Measurements from ENCODE around the gene LARGE2.

LARGE2 gene

GRCh38 chr11:45929486-45930030 is 7.1 kb downstream of the LARGE2 start:
- peak; percentile 24 for ATAC-seq
- DNase-seq, result no peak
- Mint-ChIP-seq H3K27me3 (peaks cover 3% of the 10 kb centered on the region), H3K4me1 (peaks cover 44% of the 10 kb centered on the region), H3K27ac (peak overlapping the region in 1 of 2 donors; percentile 37), H3K9me3 (no peaks in the 10 kb centered on the region), H3K4me3 (no peak overlapping the region)

- ATAC-seq (peak; percentile 65), DNase-seq (no peak)
- Mint-ChIP-seq H3K4me1 (peaks cover 43% of the 10 kb centered on the region), H3K9me3 (no peaks in the 10 kb centered on the region), H3K27me3 (no peaks in the 10 kb centered on the region), H3K27ac (peak overlapping the region; percentile 37 to 92), H3K4me3 (peak overlapping the region in 1 of 2 donors; percentile 52)
These were observed 7.8 kb downstream of the LARGE2 start for GRCh38 chr11:45930031-45930794.

- peaks cover 43% of the 10 kb centered on the region for H3K4me1 Mint-ChIP-seq
- no peak overlapping the region for H3K4me3 Mint-ChIP-seq
- peak overlapping the region; percentile 22 to 92 for H3K27ac Mint-ChIP-seq
- ATAC-seq (no peak), DNase-seq (no peak)
- no peaks in the 10 kb centered on the region for H3K9me3 Mint-ChIP-seq
- H3K27me3 Mint-ChIP-seq, result no peaks in the 10 kb centered on the region
These were observed 8.6 kb downstream of the LARGE2 start for GRCh38 chr11:45930951-45931570.

- ATAC-seq, result no peak
- Mint-ChIP-seq H3K27me3 (no peaks in the 10 kb centered on the region), H3K9me3 (no peaks in the 10 kb centered on the region), H3K4me1 (peaks cover 41% of the 10 kb centered on the region), H3K27ac (peak overlapping the region in 1 of 2 donors; percentile 92), H3K4me3 (no peak overlapping the region)
- DNase-seq, result no peak
These were observed 9.3 kb downstream of the LARGE2 start for GRCh38 chr11:45931739-45932138.

GRCh38 chr11:45932217-45932616 is 9.8 kb downstream of the LARGE2 start:
- Mint-ChIP-seq H3K4me1 (peaks cover 36% of the 10 kb centered on the region), H3K9me3 (no peaks in the 10 kb centered on the region), H3K4me3 (no peak overlapping the region), H3K27me3 (no peaks in the 10 kb centered on the region), H3K27ac (peak overlapping the region in 1 of 2 donors; percentile 34)
- ATAC-seq, result no peak
- DNase-seq, result no peak

- Mint-ChIP-seq H3K27ac (peak overlapping the region in 1 of 2 donors; percentile 49), H3K4me3 (no peak overlapping the region), H3K9me3 (no peaks in the 10 kb centered on the region), H3K4me1 (peaks cover 30% of the 10 kb centered on the region), H3K27me3 (no peaks in the 10 kb centered on the region)
- DNase-seq, result no peak
- ATAC-seq, result no peak
These were observed 10.8 kb downstream of the LARGE2 start for GRCh38 chr11:45933131-45933831.

GRCh38 chr11:45933846-45934579 is 11.6 kb downstream of the LARGE2 start:
- ATAC-seq, result no peak
- Mint-ChIP-seq H3K9me3 (no peaks in the 10 kb centered on the region), H3K4me3 (no peak overlapping the region), H3K27ac (peak overlapping the region in 1 of 2 donors; percentile 82), H3K27me3 (no peaks in the 10 kb centered on the region), H3K4me1 (peaks cover 24% of the 10 kb centered on the region)
- no peak for DNase-seq

- no peaks in the 10 kb centered on the region for H3K27me3 Mint-ChIP-seq
- no peak for DNase-seq
- no peak for ATAC-seq
- H3K4me3 Mint-ChIP-seq, result no peak overlapping the region
- peak overlapping the region in 1 of 2 donors; percentile 82 for H3K27ac Mint-ChIP-seq
- no peaks in the 10 kb centered on the region for H3K9me3 Mint-ChIP-seq
- peaks cover 20% of the 10 kb centered on the region for H3K4me1 Mint-ChIP-seq
These were observed 12.3 kb downstream of the LARGE2 start for GRCh38 chr11:45934580-45935318.

GRCh38 chr11:45935349-45936064 is 13.1 kb downstream of the LARGE2 start:
- Mint-ChIP-seq H3K4me3 (no peak overlapping the region), H3K27me3 (no peaks in the 10 kb centered on the region), H3K9me3 (no peaks in the 10 kb centered on the region), H3K4me1 (peaks cover 13% of the 10 kb centered on the region), H3K27ac (no peak overlapping the region)
- ATAC-seq (no peak), DNase-seq (no peak)

GRCh38 chr11:45936511-45937054 is 14.1 kb downstream of the LARGE2 start:
- peaks cover 2% of the 10 kb centered on the region for H3K4me1 Mint-ChIP-seq
- H3K4me3 Mint-ChIP-seq, result no peak overlapping the region
- H3K27me3 Mint-ChIP-seq, result no peaks in the 10 kb centered on the region
- ATAC-seq (no peak), DNase-seq (no peak)
- no peaks in the 10 kb centered on the region for H3K9me3 Mint-ChIP-seq
- H3K27ac Mint-ChIP-seq, result peak overlapping the region in 1 of 2 donors; percentile 77

GRCh38 chr11:45937916-45938315 is 15.5 kb downstream of the LARGE2 start:
- peak overlapping the region in 1 of 2 donors; percentile 48 for H3K27ac Mint-ChIP-seq
- DNase-seq (no peak), ATAC-seq (no peak)
- no peaks in the 10 kb centered on the region for H3K27me3 Mint-ChIP-seq
- no peaks in the 10 kb centered on the region for H3K9me3 Mint-ChIP-seq
- H3K4me3 Mint-ChIP-seq, result no peak overlapping the region
- H3K4me1 Mint-ChIP-seq, result no peaks in the 10 kb centered on the region

GRCh38 chr11:45939836-45940235 is 17.4 kb downstream of the LARGE2 start:
- H3K4me1 Mint-ChIP-seq, result no peaks in the 10 kb centered on the region
- H3K27ac Mint-ChIP-seq, result no peak overlapping the region
- no peaks in the 10 kb centered on the region for H3K9me3 Mint-ChIP-seq
- no peak for DNase-seq
- no peak for ATAC-seq
- no peaks in the 10 kb centered on the region for H3K27me3 Mint-ChIP-seq
- no peak overlapping the region for H3K4me3 Mint-ChIP-seq

GRCh38 chr11:45941285-45941684 is 18.8 kb downstream of the LARGE2 start:
- no peaks in the 10 kb centered on the region for H3K4me1 Mint-ChIP-seq
- H3K27me3 Mint-ChIP-seq, result no peaks in the 10 kb centered on the region
- ATAC-seq (peak; percentile 63), DNase-seq (no peak)
- H3K4me3 Mint-ChIP-seq, result no peak overlapping the region
- H3K27ac Mint-ChIP-seq, result peak overlapping the region in 1 of 2 donors; percentile 52
- H3K9me3 Mint-ChIP-seq, result no peaks in the 10 kb centered on the region

GRCh38 chr11:45942381-45942780 is 19.9 kb downstream of the LARGE2 start:
- Mint-ChIP-seq H3K4me3 (no peak overlapping the region), H3K27me3 (no peaks in the 10 kb centered on the region), H3K27ac (no peak overlapping the region), H3K4me1 (no peaks in the 10 kb centered on the region), H3K9me3 (no peaks in the 10 kb centered on the region)
- DNase-seq (no peak), ATAC-seq (no peak)
